Fibroblast of the aortic adventitia (primary cell): ENCODE data around the gene SLC2A3. TPM values are rescaled to one million over a fixed set of nuclear protein-coding genes. Genes with fewer than 3 reads are reported as not detected.
"Not testable (repeated sequence)": the region's sequence is repeated elsewhere in the genome, so short reads cannot be mapped to it uniquely, and the experiment has no call there.

Experiments
- DNase-seq: peaks from one replicate; pipeline ENCODE4 v3.0.0-alpha.2; 2010; ENCODE audit warnings: low read depth
- H3K4me3 ChIP-seq: 2 replicates; pipeline ENCODE4 v1.5.1; 2011; ENCODE audit warnings: low read depth, mild to moderate bottlenecking, control low read depth, low read length, moderate library complexity
- CTCF ChIP-seq: IDR thresholded peaks from 2 replicates; pipeline ENCODE4 v1.5.1; 2011; ENCODE audit warnings: mild to moderate bottlenecking, low read length, control low read depth, inconsistent platforms; ENCODE audit not compliant: insufficient read depth
- total RNA-seq: library from RNA; depleted of rRNA; stranded (reverse); fragments of >200 nt; gene quantifications from 2 replicates; pipeline ENCODE4 v1.2.3, GENCODE V29; 2012; ENCODE audit warnings: low replicate concordance

The SLC2A3 gene
- total RNA-seq, 1 donor, result 49.6 TPM

GRCh38 chr12:7892186-7892980 is 43.6 kb downstream of the SLC2A3 start:
- no peak overlapping the region for H3K4me3 ChIP-seq
- no peak for DNase-seq
- TF ChIP-seq CTCF, result no peak

- TF ChIP-seq CTCF, result no peak
- DNase-seq, result no peak
- no peak overlapping the region for H3K4me3 ChIP-seq
These were observed 51.3 kb downstream of the SLC2A3 start for GRCh38 chr12:7884689-7885088.

GRCh38 chr12:7881736-7882120 is 54.3 kb downstream of the SLC2A3 start:
- H3K4me3 ChIP-seq, DNase-seq: not testable (repeated sequence)

- not testable (repeated sequence) for DNase-seq, H3K4me3 ChIP-seq
These were observed 54.8 kb downstream of the SLC2A3 start for GRCh38 chr12:7880952-7881735.

GRCh38 chr12:7879246-7879645 is 56.7 kb downstream of the SLC2A3 start:
- DNase-seq, result no peak
- no peak for TF ChIP-seq CTCF
- H3K4me3 ChIP-seq, result no peak overlapping the region

GRCh38 chr12:7877420-7877819 is 58.6 kb downstream of the SLC2A3 start:
- no peak for DNase-seq
- no peak overlapping the region for H3K4me3 ChIP-seq
- TF ChIP-seq CTCF, result no peak

- DNase-seq, result no peak
- peak within 1 kb of the TSS; percentile 37 for H3K4me3 ChIP-seq
These were observed 63.2 kb downstream of the SLC2A3 start, which contains the start of gene SLC2A14 for GRCh38 chr12:7872566-7873319. Gene SLC2A14 (minus strand): TSS chr12:7872915. CDS start chr12:7869880, 3,035 bp downstream.

More at GRCh38 chr12:7872566-7873319, 63.2 kb downstream of the SLC2A3 start, which contains the start of gene SLC2A14:
- TF ChIP-seq CTCF, result no peak
